Head of caudate nucleus (tissue), 42 donors: ENCODE data around the gene TJP1.
"Not testable (repeated sequence)": the region's sequence is repeated elsewhere in the genome, so short reads cannot be mapped to it uniquely, and the experiment has no call there.

Experiments used
- DNase-seq, 42 donors: peaks; one replicate each; pipeline versions ENCODE4 v3.0.0 to v3.0.0-alpha.2; 2020 to 2021; ENCODE audit warnings: mixed read lengths in 7 of 42
- intact Hi-C: fragments of 100-400 bp; cut with DNase I; formaldehyde crosslinking; loops from one replicate; pipeline ENCODE4 v1.15.0; 2022

TJP1 gene

DNA sequence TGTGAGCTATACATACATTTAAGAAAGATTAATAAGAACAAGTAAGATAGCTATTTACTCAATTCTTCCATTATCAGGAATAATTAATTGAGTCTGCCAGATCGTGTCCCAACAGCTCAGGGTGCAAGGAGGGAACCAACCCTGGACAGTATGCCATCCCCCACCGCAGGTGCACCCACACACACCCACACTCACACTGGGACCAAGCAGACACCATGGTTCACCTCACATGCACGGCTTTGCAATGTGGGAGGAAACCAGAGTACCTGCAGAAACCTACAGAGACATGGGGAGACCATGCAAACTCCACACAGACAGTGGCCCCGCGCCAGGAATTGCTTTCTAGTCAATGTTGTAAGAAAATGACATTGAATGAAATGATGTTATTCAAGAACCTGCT lies 20.0 kb upstream of the TJP1 start:
- intact Hi-C loops = no loop called here
- peak in 1 of 42 donors; percentile 32 for DNase-seq

DNA sequence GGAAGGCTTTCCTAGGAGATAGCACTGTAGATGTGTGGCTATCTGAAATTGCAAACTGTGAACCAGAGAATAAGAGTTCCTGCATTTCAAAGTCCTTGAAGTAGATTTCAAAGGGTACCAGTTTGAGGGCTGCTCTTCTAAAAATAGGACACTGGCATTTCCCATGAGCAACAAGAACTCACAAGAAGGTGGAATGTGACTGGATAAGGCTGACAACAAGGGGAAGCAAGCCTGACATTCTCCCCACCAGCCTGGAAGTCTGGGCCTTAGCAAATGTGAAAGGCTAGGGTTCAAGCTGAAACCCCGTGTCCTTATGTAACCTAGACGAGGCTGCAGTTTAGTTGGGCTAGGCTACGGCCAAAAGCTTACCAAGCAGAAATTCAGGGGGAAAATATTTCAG lies 18.7 kb upstream of the TJP1 start:
- no peak for DNase-seq
- intact Hi-C loops = no loop called here

DNA sequence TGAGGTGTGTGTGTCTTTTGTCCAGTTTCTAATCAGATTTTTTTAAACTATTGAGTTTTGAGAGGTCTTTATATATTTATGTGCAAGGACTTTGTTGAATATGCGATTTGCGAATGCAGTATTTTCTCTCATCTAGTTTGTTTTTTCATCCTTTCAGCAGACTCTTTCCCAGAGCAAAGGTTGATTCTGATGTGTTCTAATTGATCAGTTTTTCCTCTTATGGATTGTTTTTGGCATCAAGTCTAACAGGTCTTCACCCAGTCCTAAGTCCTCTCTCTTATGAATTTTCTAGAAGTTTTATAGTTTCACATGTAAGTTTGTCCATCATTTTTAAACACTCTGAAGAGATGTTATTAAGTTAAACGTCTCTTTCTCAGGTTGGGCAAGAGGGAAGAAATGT lies 17.8 kb upstream of the TJP1 start:
- no peak for DNase-seq
- intact Hi-C loops = no loop called here

DNA sequence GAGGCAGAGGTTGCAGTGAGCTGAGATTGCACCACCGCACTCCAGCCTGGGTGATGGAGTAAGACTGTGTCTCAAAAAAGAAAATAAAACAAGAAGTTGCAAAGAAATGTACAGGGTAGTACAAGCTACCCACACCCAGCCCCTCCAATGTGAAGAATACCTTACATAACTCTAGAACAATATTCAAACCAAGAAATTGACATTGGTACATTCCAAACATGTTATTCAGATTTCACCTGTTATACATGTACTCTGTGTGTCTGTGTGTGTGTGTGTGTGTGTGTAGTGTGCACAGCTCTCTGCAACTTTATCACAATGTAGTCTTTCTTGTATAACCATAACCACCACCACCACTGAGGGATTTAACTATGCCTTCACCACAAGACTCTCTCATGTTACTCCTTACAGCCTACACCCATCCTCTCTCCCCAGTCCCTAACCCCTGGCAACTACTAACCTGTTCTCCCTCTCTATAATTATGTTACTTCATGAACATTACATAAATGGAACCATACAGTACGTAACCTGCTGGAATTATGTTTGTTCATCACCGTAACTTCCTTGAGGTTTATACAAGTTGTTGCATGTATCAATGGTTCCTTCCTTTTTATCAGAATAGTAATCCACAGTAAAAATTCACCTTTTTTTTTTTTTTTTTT lies 16.2 kb upstream of the TJP1 start:
- no peak for DNase-seq
- intact Hi-C loops = loop anchor here (10.0 kb wide), 1 partner anchor 86 kb away; no protein-coding TSS in a partner anchor

DNA sequence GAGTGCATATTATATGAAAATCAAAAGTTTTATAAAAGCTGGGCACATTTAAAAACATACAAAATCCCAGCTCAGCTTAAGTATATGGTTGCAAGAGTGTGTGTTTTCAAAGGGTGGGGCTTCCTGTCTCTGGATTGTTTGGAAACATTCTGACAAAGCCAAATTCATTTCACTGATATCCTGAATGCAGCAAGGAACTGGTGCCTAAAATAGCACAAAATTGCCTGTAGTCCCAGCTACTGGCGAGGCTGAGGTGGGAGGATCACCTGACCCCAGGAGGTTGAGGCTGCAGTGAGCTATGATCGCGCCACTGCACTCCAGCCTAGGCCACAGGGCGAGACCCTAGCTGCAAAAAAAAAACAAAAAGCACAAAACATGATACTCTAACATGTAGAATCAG lies 13.0 kb upstream of the TJP1 start:
- intact Hi-C loops = loop anchor here (10.0 kb wide), 1 partner anchor 90 kb away; no protein-coding TSS in a partner anchor
- DNase-seq = peak in 2 of 42 donors; percentile 43

DNA sequence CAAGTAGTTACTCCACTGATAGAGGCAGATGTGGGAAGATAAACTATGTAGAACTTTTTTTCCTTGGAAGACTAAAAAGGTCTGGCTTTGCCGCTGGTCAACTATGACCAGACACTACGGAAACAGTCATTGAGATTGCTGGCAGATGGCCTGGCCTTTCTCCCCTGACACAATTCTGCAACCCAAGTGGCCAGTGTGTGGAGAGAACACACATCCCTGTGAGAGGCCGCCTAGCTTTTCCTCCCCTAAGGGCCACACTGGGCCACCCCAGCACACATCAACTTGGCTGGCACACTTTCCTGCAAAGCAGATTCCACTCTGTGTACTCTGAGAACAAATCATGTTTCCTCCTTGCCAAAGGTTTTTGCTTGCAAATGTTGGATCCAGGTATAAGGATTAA lies 10.4 kb upstream of the TJP1 start:
- intact Hi-C loops = loop anchor here (10.0 kb wide), 1 partner anchor 92 kb away; no protein-coding TSS in a partner anchor
- peak in 1 of 42 donors; percentile 58 for DNase-seq

DNA sequence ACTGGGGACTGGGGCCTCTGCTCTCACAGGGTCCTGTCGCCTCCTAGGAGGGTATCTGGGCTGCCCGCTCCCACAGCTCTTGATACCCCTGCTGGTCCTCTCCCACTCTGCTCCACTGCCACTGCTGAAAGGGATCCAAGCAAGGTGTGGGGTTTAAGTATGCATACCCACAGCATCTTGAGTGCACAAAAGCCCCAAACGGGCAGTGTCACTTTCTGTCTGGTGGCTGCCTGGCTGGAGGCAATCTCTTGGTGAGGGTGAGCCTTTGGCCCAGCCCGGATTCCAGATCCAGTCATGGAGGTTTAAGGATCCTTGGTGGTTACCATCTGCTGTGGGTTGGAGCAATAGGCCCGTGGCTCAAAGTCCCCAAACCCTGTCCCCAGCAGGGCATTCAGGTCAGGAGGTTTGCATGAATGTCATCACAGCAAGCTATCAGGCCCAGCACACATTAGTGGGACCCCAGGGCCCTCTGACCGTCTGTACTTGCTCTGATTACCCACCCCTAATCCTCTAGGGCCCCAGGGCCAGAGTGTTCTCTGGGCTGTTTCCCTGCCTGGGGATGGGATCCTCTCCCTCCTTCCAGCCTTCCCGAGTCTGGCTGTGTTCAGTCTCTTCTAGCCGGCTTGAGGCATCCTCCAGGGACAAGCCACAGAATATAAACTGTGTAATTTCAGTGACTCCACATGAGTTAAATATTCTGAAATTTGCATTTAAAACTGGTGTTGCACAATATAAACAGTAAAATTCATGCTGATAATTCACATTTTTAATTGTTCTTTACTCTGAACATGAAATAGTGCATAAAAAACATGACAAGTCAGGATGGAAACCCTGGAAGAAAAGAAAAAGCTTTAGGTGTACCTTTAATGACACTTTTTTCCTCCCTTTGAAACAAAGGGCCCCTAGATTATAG lies 4.9 kb upstream of the TJP1 start:
- DNase-seq = no peak
- intact Hi-C loops = no loop called here

DNA sequence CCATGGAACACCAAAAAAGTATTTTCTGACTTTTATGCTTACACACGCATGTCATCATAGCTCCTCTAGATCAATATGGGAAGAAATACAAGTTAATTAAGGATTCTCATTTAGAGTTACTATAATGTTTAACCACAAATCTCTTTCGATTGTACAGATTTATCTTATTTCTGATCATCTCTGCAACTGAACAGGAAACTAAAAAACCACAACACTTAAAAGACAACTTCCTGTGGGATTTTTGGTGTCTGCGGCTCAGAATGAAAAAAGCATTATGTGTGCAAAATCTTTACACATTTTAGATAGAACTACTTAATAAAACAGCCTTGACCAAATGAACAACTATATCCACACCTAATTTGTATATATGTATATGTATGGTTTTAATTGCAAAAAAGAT lies 3.0 kb upstream of the TJP1 start:
- intact Hi-C loops = no loop called here
- DNase-seq = no peak

DNA sequence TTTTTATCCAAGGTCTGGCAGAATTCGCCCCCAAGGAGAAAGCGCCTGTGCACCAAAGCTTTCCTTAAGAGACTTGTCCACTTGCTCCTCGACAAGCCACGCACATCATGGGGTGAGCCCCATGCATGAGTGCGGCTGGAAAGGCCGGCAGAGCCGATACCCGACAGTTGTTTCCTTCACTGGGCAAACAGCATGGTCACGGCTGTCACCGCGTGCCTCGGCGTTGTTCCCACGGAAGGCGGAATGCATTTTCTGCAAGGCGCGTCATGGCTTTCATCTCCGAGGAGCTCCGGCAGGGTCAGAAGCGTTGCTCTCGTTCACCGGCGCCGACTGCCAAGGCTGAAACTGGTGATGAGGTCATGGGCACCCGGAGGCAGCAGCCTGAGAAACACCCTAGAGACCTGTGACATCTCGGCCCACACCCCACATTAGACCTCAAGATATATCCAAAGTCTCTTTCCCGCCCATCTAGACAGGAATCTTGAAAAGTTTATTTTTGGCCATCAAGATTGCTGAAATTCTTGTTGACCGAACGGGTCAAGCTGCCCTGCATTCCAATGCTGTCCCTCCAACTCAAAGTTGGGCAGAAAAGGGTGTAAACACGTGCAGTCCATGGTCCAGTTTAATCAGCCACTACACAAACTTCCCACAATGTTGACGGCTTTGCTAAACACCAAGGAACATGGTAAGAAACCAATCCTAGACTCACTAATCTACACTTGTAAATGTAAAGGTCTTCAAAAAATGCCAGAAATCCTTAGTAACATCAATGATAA lies 604 bp upstream of the TJP1 start:
- intact Hi-C loops = no loop called here
- DNase-seq = peak; percentile 42 to 85 (median 64)

DNA sequence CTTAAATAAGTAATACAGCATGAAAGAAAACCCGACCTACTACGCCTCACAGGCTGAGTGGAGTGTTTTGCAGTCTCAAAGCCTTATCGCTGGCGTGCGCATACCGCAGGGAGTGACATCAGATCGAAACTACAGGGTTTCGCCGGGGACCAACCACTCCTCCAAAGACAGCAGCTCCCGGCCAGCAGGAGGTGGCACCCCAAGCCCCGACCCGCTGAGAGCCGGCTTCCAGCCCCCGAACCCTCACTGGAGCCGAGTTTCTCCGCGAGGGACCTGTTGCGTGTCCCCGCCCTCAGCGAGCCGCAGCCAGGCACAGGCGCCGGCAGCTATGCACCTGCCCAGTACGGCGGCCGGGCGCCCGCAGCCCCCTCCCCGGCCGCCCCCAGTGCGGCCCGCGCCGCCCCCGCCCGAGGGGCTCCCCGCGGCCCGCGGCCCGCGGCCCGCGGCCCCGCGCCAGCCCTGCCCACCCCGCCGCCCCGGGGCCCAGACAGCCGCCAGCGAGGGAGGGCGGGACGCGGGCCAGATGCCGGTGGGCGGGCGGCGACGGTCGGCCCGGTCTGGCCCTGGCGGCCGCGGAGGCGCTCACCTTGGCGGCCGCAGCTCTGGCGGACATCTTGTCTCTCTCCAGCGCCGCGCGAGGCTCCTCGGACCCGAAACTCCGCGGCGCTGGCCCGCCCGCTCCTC lies 710 bp downstream of the TJP1 start:
- peak; percentile 46 to 86 (median 70) for DNase-seq
- intact Hi-C loops = no loop called here

DNA sequence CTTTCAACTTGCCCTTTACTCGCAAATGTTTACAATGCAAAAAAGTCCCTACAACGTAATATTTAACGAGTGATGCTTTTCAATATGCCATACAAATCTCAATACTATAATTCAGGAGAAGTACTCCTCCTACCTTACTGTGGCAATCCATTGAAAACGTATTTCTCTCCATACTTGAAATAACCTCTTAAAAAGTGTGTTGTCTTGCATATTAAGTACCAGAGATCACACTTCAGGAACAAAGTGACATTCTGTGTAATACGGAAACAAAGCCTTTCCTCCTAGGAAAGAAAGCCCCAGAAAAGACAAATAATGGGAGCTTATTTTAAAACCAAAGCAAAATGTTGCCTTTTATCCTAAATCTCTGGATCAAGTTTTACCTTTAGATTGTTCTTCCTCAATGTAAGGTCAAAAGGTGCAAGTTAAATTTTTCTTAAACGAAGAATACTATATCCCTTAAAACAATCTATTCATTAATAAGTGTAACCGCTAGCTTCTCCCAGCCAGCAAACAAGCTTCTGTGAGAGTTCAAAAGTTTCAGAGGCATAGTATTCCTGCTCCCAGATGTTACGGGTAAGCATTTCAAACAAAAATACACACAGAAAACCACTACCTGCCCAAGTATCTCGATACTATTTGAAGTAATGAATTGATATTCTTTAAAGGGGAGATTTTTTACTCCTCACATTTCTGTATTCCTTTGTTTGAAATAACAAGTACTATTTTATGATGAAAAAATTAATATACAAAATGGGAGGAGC lies 1.7 kb downstream of the TJP1 start:
- intact Hi-C loops = no loop called here
- no peak for DNase-seq

DNA sequence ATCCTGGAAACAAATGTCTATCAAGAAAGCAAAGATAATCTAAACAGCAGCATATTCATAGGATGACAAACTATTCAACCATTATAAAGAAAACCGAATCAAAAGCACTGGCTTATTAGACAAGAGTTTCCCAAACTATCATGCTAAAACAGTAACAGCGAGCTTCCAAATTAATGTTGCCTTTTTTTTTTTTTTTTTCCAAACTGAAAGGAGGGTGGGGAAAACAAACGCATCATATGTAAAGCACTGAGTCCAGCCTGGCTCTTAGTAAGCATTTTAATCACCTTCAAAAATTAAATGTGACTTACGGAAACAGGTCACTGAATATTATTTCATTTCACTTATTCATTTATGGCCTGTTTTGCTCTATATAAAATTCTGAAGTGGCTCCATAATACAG lies 2.3 kb downstream of the TJP1 start:
- intact Hi-C loops = loop anchor here (10.0 kb wide), 1 partner anchor 75 kb away; no protein-coding TSS in a partner anchor
- no peak for DNase-seq

DNA sequence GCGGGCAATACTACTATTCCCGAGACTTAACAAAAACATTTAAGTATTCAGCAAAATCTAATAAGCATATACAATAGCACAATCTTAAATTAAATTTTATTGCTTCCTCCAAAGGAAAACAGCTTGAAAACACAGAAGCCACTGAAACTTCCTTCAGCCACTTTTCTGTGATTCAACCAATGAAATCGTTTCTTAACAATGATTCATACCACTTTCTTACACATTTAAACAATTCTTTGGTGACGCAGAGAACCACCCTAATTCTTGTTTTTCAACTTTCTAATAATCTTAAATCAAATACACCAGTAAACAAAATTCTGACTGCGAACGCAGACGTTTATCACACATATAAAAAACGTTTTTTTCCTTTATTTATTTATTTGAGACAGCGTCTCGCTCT lies 4.1 kb downstream of the TJP1 start:
- intact Hi-C loops = loop anchor here (10.0 kb wide), 1 partner anchor 73 kb away; no protein-coding TSS in a partner anchor
- no peak for DNase-seq

DNA sequence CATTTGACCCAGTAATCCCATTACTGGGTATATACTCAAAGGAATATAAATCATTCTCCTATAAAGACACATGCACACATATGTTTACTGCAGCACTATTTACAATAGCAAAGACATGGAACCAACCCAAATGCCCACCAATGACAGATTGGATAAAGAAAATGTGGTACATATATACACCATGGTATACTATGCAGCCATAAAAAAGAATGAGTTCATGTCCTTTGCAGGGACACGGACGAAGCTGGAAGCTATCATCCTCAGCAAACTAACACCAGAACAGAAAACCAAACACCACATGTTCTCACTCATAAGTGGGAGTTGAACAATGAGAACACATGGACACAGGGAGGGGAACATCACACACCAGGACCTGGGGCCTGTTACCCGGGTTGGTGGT lies 4.8 kb downstream of the TJP1 start:
- intact Hi-C loops = loop anchor here (10.0 kb wide), 1 partner anchor 73 kb away; no protein-coding TSS in a partner anchor
- DNase-seq = not testable (repeated sequence)

DNA sequence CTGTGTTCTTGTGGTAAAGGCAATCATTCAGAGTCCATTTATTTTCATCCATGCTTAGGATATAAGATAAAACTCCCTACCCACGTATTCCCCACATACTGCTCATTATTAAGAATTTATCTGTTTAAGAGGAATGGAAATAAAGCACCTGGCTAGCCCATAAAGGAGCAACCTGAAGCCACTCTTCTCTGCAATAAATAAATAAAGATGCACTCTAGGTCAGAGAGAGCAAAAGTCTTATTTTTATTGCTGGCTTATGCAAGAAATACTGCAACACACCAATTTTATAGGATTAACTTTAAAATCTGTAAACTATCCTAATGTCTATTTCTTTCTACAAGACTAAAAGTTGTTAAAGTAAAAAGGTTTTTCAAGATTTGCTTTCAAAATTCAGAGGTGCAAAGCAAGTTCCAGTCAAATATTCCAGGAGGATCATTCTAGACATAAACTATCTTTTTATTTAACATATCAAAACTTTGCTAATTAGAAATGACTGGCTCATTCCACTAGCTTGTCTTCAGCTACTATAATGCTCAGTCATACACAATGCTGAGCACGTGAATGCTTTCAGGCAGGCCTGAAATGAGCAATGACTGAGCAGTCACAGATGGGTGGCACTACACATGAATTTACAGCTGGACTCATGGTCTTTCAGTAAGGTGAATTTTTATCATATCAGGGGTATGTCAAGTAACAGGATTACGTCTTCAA lies 7.1 kb downstream of the TJP1 start:
- intact Hi-C loops = loop anchor here (10.0 kb wide), 1 partner anchor 70 kb away; no protein-coding TSS in a partner anchor
- DNase-seq = peak in 2 of 42 donors; percentile 21 to 39

DNA sequence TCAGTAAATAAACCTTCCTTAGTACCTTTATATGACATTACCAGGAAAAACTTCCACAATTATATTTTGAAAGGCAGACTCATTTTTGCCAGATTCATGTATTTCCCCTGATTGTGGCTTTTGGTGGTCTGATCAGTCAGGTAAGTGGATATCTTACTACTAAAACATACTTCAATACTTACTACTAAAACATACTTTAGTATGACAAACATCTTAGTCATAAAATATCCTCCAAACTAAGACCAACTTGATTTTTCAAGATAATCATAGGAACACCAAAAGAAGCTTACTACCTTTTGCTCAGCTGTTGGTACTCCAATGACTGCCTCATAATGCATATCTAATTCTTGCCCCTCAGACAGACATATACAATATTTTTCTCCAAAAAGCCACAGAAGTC lies 9.3 kb downstream of the TJP1 start:
- intact Hi-C loops = loop anchor here (10.0 kb wide), 1 partner anchor 68 kb away; no protein-coding TSS in a partner anchor
- DNase-seq = no peak

DNA sequence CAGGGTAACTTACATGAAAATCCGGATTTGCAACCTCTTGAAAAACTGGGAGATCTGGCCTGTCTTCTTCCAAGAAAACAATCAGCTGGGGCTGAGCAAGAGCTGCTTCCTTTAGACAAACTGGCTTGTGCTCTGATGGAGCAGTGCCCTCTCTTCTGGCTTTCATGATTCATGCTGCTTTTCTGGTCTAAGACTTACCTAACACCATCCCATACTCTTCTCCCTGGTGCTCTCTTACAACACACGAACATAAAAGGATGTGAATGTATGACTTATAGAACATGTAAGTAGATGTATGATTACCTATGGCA lies 9.9 kb downstream of the TJP1 start:
- intact Hi-C loops = loop anchor here (10.0 kb wide), 1 partner anchor 68 kb away; no protein-coding TSS in a partner anchor
- DNase-seq = peak in 1 of 42 donors; percentile 47
